ENCODE data around the gene RBM48.

DNA sequence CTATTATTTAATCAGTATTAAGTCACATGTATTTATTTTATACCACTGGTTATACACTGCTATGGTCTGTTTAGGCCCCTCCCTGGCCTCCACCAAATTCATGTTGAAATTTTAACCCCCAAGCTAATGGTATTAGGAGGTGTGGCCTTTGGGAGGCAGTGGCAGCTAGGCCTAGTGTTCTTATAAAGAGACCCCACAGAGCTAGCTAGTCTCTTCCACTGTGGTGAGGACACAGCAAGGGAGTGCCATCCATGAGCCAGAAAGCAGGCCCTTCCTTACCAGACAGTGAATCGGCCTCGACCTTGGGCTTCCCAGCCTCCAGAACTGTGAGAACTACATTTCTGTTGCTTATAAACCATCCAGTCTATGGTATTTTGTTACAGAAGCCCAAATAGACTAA is 28.7 kb downstream of the RBM48 start:
- TF ChIP-seq CTCF (IDR thresholded peaks at IDR 0.05) (no peak), EZH2 (IDR thresholded peaks at IDR 0.05; ENCODE audit: borderline replicate concordance, insufficient read depth, low read depth, low read length, poor library complexity, severe bottlenecking) (no peak)
